Measurements from ENCODE around the gene MBD3L1.

MBD3L1 gene

DNA sequence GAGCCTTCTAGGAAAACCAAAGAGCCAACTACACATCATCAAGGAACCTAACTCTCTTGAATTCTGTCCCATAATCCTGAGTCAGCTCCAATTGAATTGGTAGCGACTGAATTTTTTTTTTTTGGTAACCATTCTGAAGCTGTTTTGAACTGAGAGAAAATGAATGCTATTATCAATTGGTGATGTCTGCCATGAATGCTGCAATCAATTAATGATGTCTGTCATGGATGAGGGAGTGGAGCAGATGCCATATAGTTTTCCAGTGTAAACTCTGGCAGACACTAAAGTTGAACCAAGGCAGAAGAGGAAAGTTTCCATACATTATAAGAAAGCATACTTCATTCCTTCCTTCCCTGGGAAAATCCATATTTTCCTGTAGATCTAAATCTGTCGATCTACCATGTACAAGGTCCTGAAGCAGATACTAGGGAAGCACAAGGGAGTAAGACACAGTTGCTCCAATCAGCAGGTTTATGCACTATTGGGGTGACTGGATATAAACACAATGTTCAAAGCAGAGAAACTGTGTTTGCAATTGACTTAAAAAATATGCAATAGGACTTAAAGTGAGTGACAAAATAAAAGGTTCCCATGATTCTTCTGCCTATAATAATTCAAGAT, 48.8 kb downstream of the MBD3L1 start:
- DNase-seq: no peak

DNA sequence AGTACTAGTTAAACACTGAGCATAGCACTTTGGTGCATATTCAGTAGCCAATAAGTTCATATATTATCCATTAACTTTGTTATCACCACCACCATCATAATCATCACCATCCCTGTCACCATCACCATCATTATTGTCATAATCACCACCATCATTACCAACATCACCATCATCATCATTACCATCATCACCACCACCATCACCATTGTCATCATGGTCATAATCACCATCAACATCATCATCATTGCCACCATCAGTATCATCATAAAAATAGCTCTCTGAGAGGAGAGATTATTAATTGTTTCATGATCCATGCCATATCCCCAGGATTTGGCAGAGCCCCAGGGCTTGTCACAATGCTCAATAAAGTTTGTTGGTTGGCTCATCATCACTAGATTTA, 49.3 kb downstream of the MBD3L1 start:
- DNase-seq: no peak

DNA sequence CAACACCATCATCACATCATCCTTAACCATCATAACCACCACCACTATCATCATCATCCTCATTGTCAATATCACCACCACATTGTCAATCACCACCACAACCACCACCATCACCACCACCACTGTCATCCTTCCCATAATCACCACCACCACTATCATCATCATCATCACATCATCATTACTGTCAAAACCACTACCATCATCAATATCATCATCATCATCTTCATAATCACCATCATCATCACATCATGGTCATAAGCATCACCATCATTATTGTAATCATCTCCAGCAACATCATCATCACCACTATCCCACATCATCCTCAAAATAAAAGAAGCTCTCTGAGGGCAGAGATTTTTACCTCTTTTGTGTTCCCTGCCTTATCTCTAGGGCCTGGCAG, 52.2 kb downstream of the MBD3L1 start:
- DNase-seq: no peak

DNA sequence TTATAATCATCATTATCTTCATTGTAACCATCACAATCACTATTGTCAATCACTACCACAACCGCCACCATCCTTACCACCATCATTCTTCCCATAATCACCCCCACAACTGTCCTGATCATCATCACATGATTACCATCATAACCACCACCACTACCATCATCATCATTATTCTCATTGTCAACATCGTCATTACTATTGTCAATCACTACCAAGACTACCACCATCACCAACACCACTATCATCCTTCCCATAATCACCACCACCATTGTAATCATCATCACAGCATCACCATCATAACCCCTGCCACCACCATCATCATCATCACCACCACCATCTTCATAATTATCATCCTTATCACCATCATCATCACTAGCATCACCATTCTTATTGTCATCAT, 55.2 kb downstream of the MBD3L1 start:
- DNase-seq: no peak

DNA sequence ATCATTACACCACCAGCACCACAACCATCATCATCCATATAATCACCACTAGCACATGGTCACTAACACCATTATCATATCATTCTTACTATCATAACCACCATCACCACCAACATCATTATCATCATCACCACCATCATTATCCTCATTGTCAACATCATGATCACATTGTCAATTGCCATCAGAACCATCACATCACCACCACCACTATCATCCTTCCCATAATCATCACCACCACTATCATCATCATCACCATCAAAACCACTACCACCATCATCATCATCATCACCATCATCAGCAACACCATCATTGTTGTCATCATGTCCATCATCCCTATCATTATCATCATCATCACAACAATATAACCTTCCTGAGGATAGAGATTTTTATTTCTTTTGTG, 58.1 kb downstream of the MBD3L1 start:
- no peak for DNase-seq
